GM12878 (cell line): ENCODE data around the gene SVEP1. TPM values are rescaled to one million over a fixed set of nuclear protein-coding genes. Genes with fewer than 3 reads are reported as not detected.

Experiments used
- BCL3 ChIP-seq: IDR thresholded peaks from 2 replicates; pipeline ENCODE4 v1.6.1; 2011; ENCODE audit warnings: borderline replicate concordance, low read depth, mild to moderate bottlenecking, moderate library complexity, low read length; ENCODE audit not compliant: insufficient read depth, poor library complexity, severe bottlenecking
- ELK1 ChIP-seq: IDR thresholded peaks from 2 replicates; pipeline ENCODE4 v1.6.1; 2012; ENCODE audit warnings: low read depth, low read length, improper control_type of control experiment
- GABPA ChIP-seq: IDR thresholded peaks from 2 replicates; pipeline ENCODE4 v1.6.1; 2014; ENCODE audit warnings: antibody characterized with exemption, low read depth, mild to moderate bottlenecking, inconsistent platforms
- KAT2A ChIP-seq: conservative IDR thresholded peaks from 2 replicates; pipeline ENCODE4 v1.6.1; 2011; ENCODE audit warnings: low read depth, low read length; ENCODE audit not compliant: control insufficient read depth
- MYC ChIP-seq: IDR thresholded peaks from 2 replicates; pipeline ENCODE4 v1.6.1; 2011; ENCODE audit warnings: mild to moderate bottlenecking, low read length, moderate library complexity, inconsistent platforms; ENCODE audit not compliant: insufficient read depth, insufficient replicate concordance, insufficient read length, severe bottlenecking
- RBBP5 ChIP-seq: fragments of 200-600 bp; sonication (generic); conservative IDR thresholded peaks from 2 replicates; pipeline ENCODE4 v1.6.1; 2016
- RFX5 ChIP-seq: IDR thresholded peaks from 2 replicates; pipeline ENCODE4 v1.6.1; 2011; ENCODE audit warnings: low read depth, low read length, improper control_type of control experiment
- SRF ChIP-seq, 2 experiments: IDR thresholded peaks; 2 replicates each; pipeline ENCODE4 v1.6.1; 2011; ENCODE audit warnings: low read depth in 2 of 2, low read length in 2 of 2, mild to moderate bottlenecking in 1 of 2, moderate library complexity in 1 of 2
- STAT1 ChIP-seq: fragments of 450-650 bp; conservative IDR thresholded peaks from 2 replicates; pipeline ENCODE4 v1.6.1; 2014; ENCODE audit warnings: antibody characterized with exemption, mild to moderate bottlenecking
- ZBTB11 ChIP-seq: fragments of 450-650 bp; formaldehyde crosslinking; IDR thresholded peaks from 2 replicates; pipeline ENCODE4 v1.5.0; 2022; ENCODE audit warnings: mild to moderate bottlenecking, missing genetic modification characterization
- polyA plus RNA-seq, 11 experiments: library from polyadenylated mRNA; depleted of rRNA in 4 of 11; unstranded in 6 of 11; stranded (reverse) in 5 of 11; fragments of >200 nt; fragmentation: Nextera tagmentation in 4 of 11; fragmentation: Illumina TruSeq in 1 of 11; extraction: Ambion mirVana in 4 of 11; extraction: Trizol in 1 of 11; gene quantifications; 1 replicate in 1 of 11; 2 replicates in 10 of 11; pipeline versions ENCODE4 v1.2.1 to v1.2.3, GENCODE V29; 2011 to 2016; ENCODE audit warnings: inconsistent platforms in 2 of 11, missing spikeins in 2 of 11, low read depth in 1 of 11
- total RNA-seq, 4 experiments: library from RNA; depleted of rRNA in 3 of 4; stranded (reverse); fragments of >200 nt in 3 of 4; fragmentation: Illumina TruSeq in 1 of 4; extraction: Trizol in 1 of 4; gene quantifications; 2 replicates each; pipeline versions ENCODE4 v1.2.1 to v1.2.3, GENCODE V29; 2013 to 2021

Gene SVEP1
- total and polyA plus RNA-seq, 10 of the 15 experiments (the other 5 are each of a cell fraction or from before 2014, with no cell fraction given) = under 0.01 to 0.05 (median 0.01) TPM; not detected in 5

GRCh38 chr9:110601098-110601497, 21.6 kb upstream of the SVEP1 start (continued):
- TF ChIP-seq BCL3 (no peak), SRF (IDR thresholded peaks at IDR 0.05; ENCODE audit: low read depth in 2 of 2, low read length in 2 of 2) (no peak), GABPA (no peak), RBBP5 (no peak), KAT2A (no peak), MYC (no peak), STAT1 (no peak), ELK1 (no peak), ZBTB11 (CRISPR knock-in tag) (no peak), RFX5 (no peak)
